DOHH2 (cell line): ENCODE results near the gene GATA5.

Source experiments
- H3F3A ChIP-seq: fragments of 200-600 bp; sonication (generic), shearing (Covaris generic); 2 replicates; pipeline ENCODE4 v1.6.0; 2016; ENCODE audit warnings: antibody characterized with exemption, mild to moderate bottlenecking; ENCODE audit not compliant: control insufficient read depth, insufficient read depth
- H3K27ac ChIP-seq: fragments of 200-600 bp; sonication (generic); 2 replicates; pipeline ENCODE4 v1.5.1; 2014; ENCODE audit warnings: low read depth, mild to moderate bottlenecking, low read length, moderate library complexity
- H3K27me3 ChIP-seq: fragments of 200-600 bp; sonication (generic); 2 replicates; pipeline ENCODE4 v1.6.1; 2014; ENCODE audit warnings: mild to moderate bottlenecking, low read length, mixed read lengths; ENCODE audit not compliant: control insufficient read depth
- H3K36me3 ChIP-seq: fragments of 200-600 bp; sonication (generic); 2 replicates; pipeline ENCODE4 v1.6.1; 2014; ENCODE audit warnings: mild to moderate bottlenecking, low read length, moderate library complexity, mixed read lengths; ENCODE audit not compliant: control insufficient read depth
- H3K4me1 ChIP-seq: fragments of 200-600 bp; sonication (generic); 2 replicates; pipeline ENCODE4 v1.6.1; 2014; ENCODE audit warnings: mild to moderate bottlenecking, low read length, mixed read lengths; ENCODE audit not compliant: control insufficient read depth
- H3K4me2 ChIP-seq: fragments of 200-600 bp; sonication (generic); 2 replicates; pipeline ENCODE4 v1.6.0; 2014; ENCODE audit warnings: mild to moderate bottlenecking, low read length, moderate library complexity
- H3K4me3 ChIP-seq: fragments of 200-600 bp; sonication (generic); 2 replicates; pipeline ENCODE4 v1.5.1; 2014; ENCODE audit warnings: mild to moderate bottlenecking, low read length, mixed read lengths
- H3K79me2 ChIP-seq: fragments of 200-600 bp; sonication (generic); 2 replicates; pipeline ENCODE4 v1.6.1; 2014; ENCODE audit warnings: mild to moderate bottlenecking, low read length, mixed read lengths; ENCODE audit not compliant: control insufficient read depth
- H3K9me2 ChIP-seq: fragments of 200-600 bp; sonication (generic); replicated peaks from 2 replicates; pipeline ENCODE4 v1.6.1; 2014; ENCODE audit warnings: mild to moderate bottlenecking, low read length, mixed read lengths; ENCODE audit not compliant: control insufficient read depth
- H3K9me3 ChIP-seq: fragments of 200-600 bp; sonication (generic); 2 replicates; pipeline ENCODE4 v1.6.1; 2014; ENCODE audit warnings: antibody characterized with exemption, low read length, mixed read lengths; ENCODE audit not compliant: control insufficient read depth, insufficient read depth
- H4K20me1 ChIP-seq: fragments of 200-600 bp; sonication (generic); 2 replicates; pipeline ENCODE4 v1.6.0; 2014; ENCODE audit warnings: low read depth, mild to moderate bottlenecking, antibody characterized with exemption, low read length, moderate library complexity; ENCODE audit not compliant: control insufficient read depth, insufficient read depth
- EZH2phosphoT487 ChIP-seq: fragments of 200-600 bp; sonication (generic); IDR thresholded peaks from 2 replicates; pipeline ENCODE4 v1.6.1; 2017; ENCODE audit warnings: borderline replicate concordance, mild to moderate bottlenecking, antibody characterized with exemption, low read length, moderate library complexity, mixed read lengths
- TF ChIP-seq, protein P1 (sequence below): fragments of 200-600 bp; sonication (generic); IDR thresholded peaks from one replicate; pipeline ENCODE4 v1.5.1; 2014; ENCODE audit warnings: antibody characterized with exemption, mild to moderate bottlenecking, low read depth, low read length; ENCODE audit not compliant: poor library complexity, severe bottlenecking

GATA5 gene

DNA sequence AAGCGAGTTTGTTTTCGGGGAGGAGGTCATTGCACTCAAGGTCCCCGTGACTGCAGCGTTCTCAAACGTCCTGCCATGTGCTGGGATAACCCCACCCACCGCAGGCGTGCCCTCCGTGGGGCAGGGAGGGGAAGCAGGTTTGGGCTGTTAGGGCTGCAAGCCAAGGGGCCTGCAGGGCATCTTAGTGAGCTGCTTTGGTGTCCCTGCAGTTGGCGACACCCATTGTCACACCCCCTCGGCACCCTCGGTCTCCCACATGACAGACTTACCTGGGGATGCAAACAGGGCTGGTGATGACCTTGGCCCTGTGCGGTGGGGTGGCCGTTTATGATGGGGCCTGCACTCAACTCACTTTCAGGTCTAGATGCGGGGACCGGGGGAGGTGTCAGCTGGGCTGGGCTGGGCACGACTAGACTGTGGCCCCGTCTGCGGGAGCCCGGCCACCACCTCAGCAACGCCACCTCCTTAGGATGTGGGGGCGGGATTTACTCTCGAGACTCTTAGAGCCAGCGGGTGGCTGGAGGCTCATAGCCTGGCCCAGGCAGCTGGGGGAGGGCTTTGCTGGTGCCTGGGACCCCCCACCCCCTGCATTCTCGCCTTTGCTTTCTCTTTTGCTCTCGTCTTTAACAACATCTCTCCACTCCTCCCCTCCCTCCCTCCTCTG lies 6.5 kb upstream of the GATA5 start:
- H3K27ac ChIP-seq: no peak overlapping the region
- TF ChIP-seq EZH2phosphoT487: no peak
- TF ChIP-seq, protein P1, sequence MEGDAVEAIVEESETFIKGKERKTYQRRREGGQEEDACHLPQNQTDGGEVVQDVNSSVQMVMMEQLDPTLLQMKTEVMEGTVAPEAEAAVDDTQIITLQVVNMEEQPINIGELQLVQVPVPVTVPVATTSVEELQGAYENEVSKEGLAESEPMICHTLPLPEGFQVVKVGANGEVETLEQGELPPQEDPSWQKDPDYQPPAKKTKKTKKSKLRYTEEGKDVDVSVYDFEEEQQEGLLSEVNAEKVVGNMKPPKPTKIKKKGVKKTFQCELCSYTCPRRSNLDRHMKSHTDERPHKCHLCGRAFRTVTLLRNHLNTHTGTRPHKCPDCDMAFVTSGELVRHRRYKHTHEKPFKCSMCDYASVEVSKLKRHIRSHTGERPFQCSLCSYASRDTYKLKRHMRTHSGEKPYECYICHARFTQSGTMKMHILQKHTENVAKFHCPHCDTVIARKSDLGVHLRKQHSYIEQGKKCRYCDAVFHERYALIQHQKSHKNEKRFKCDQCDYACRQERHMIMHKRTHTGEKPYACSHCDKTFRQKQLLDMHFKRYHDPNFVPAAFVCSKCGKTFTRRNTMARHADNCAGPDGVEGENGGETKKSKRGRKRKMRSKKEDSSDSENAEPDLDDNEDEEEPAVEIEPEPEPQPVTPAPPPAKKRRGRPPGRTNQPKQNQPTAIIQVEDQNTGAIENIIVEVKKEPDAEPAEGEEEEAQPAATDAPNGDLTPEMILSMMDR: no peak
- no peaks in the 10 kb centered on the region for H3K9me3 ChIP-seq
- H3F3A ChIP-seq: no peaks in the 10 kb centered on the region
- H4K20me1 ChIP-seq: no peaks in the 10 kb centered on the region
- H3K4me1 ChIP-seq: no peaks in the 10 kb centered on the region
- no peak overlapping the region for H3K4me2 ChIP-seq
- H3K27me3 ChIP-seq: peaks cover 32% of the 10 kb centered on the region
- no peaks in the 10 kb centered on the region for H3K9me2 ChIP-seq
- no peaks in the 10 kb centered on the region for H3K79me2 ChIP-seq
- no peaks in the 10 kb centered on the region for H3K36me3 ChIP-seq
- no peak overlapping the region for H3K4me3 ChIP-seq

DNA sequence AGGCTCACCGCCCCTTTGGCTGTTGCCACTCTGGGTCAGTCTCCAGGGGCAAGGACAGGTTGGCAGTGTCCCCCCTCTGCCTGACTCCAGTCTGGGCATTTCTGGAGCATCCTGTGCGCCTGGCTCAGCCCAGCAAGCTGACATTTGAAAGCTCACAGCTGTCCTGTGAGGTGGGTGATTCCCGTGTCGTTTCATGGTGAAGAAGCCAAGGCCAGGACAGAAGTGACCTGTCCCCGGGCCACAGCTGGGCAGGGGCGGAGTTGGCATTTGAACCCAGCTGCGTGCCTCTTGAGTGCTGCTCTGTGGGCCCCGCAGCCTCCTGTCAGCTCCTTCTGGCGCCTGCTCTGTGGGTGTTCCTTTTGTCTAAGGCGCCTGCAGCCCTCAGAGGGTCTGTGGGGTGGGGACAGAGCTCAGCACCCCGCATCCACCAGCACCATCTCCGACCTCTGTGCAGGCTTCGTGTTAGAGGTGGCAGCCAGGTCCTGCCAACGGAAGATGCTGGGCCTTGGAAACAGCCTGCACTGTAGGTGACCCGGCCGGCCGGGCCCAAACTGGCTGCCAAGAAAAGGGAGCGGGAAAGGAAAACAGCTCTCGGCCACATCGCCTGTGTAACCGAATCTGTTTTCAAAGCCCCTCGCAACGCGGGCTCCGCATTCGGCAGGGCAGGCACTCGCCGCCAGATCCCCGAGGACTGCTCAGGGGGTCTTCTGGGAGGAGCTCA lies 5.8 kb upstream of the GATA5 start:
- H3K27me3 ChIP-seq: peaks cover 25% of the 10 kb centered on the region
- H3F3A ChIP-seq: no peaks in the 10 kb centered on the region
- no peak overlapping the region for H3K27ac ChIP-seq
- H3K9me2 ChIP-seq: no peaks in the 10 kb centered on the region
- H3K79me2 ChIP-seq: no peaks in the 10 kb centered on the region
- no peak overlapping the region for H3K4me3 ChIP-seq
- H3K36me3 ChIP-seq: no peaks in the 10 kb centered on the region
- H3K9me3 ChIP-seq: no peaks in the 10 kb centered on the region
- H3K4me1 ChIP-seq: no peaks in the 10 kb centered on the region
- TF ChIP-seq, protein P1: no peak
- TF ChIP-seq EZH2phosphoT487: no peak
- H3K4me2 ChIP-seq: no peak overlapping the region
- no peaks in the 10 kb centered on the region for H4K20me1 ChIP-seq

DNA sequence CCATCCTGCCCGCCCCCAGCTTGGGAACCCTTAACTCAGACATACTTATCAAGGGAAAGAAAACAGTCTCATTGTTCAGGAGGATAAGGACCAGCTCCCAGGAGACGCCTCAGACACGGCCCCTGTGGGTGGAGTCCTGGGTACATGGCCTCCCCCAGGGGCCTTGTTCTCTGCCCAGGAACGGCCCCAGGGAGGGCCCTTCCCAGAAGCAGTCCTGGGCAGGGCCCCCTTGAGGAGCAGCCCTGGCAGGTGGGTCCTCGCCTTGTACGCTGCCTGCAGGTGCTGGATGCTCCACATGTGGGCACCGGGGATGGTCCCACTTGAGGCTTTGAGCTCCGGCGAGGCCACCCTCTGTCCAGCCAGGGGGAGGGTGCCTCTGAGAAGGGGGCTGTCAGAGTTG lies 4.5 kb upstream of the GATA5 start:
- Histone ChIP-seq H3K9me3 (no peaks in the 10 kb centered on the region), H3K4me3 (no peak overlapping the region), H3K9me2 (no peaks in the 10 kb centered on the region), H3F3A (no peaks in the 10 kb centered on the region), H3K36me3 (no peaks in the 10 kb centered on the region), H3K27me3 (peaks cover 14% of the 10 kb centered on the region), H3K4me2 (no peak overlapping the region), H3K27ac (no peak overlapping the region), H3K4me1 (no peaks in the 10 kb centered on the region), H3K79me2 (no peaks in the 10 kb centered on the region), H4K20me1 (no peaks in the 10 kb centered on the region)
- TF ChIP-seq EZH2phosphoT487: no peak
- TF ChIP-seq, protein P1: no peak
